GM18907 (cell line): ENCODE results near the gene FAM98B.
"Not testable (repeated sequence)": the region's sequence is repeated elsewhere in the genome, so short reads cannot be mapped to it uniquely, and the experiment has no call there.

Experiments used
- ATAC-seq: cut with Tn5 transposase; IDR thresholded peaks from one replicate; pipeline ENCODE4 v1.9.1; 2021; ENCODE audit warnings: mild to moderate bottlenecking, moderate library complexity; ENCODE audit not compliant: unreplicated experiment

The FAM98B gene

DNA sequence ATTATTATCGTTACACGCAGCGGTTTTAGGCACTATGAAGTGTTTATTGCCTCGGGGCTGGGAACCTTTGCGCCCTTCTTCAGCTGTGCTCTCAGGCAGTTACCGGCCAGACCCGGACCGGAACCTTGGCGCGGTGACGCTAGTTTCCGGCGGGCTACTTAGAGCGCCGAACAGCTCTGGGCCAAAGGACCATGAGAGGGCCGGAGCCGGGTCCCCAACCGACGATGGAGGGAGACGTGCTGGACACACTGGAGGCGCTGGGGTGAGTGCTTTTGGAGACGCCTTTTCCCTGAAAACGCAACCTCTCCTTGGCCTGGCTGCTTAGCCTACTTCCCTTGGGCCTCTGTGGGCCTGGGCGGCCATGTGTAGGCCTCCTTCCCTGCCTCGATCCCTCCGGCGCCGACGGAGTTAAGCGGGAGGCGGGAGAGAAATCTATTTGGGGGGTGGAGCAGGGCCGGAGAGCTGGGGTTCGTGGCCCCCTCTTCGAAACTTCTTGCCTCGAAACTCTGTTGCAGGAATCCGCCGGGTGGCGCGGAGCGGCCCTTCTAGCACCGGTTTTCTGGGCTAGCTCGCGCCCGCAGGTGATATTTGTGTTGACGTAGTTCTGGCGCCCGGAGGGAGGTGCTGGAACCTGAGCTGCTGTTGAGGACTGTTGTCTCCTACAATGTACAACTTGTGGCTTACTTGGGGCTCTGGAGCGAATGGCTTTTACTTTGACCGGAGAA is at the start of gene FAM98B:
Gene FAM98B, plus strand, starts transcription at position 157 of the 725 bp plus-strand sequence. Its CDS starts 35 bp downstream, at position 192.
- peak; percentile 92 for ATAC-seq

DNA sequence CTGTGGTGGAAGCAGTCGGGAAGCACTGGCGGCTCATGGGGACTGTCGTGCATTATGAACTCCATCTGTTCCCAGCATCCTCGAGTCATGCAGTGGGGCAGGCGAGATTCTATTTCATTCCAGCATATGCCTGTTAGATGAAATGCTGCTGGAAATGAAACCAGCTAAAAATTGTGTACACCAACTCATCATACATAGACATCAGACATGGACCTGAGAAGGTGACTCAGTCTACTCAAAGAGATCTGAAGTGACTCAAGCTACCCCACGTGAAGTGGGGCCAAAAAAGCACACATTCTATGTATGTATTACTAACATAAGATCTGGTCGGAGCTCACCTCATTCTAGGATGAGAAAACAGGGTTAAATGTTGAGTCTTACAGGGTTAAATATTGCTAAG is 47.5 kb upstream of the FAM98B start:
- no peak for ATAC-seq

DNA sequence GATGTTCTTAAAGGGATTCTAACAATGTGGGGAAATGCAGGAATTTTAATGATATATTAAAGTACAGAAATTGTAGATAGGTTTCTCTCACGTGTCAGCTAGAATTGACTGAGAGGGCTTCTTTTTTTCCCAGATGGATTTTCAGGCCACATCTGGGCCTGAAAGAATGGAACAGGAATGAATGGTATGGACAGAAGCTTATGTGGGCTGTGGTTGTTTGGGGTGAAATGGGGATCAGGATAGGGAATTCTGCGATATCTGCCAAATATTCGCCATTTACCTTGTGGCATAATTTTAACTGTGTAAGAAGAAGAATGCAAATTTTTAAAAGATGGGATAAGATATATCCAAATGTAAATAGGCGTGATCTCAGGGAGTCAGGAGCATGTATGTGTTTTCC is 45.4 kb upstream of the FAM98B start:
- ATAC-seq: no peak

DNA sequence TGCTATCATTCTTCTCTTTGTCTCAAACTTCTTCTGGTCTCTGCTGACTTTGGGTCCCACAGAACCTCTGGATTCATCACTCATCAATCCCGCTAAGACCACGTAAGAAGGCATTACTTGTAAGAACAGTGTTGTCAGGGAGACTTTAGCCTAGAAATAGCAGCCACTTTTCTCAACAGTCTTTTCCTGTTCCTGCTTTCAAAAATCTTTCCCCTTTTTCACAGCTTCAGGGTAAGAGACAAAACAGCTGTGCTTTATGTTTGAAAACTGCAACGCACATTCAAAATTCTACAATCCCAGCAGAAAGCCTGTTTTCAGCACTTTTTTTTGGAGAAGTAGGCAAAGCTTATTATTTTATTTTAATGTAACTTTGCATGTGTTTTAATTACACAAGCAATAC is 42.0 kb upstream of the FAM98B start:
- no peak for ATAC-seq

DNA sequence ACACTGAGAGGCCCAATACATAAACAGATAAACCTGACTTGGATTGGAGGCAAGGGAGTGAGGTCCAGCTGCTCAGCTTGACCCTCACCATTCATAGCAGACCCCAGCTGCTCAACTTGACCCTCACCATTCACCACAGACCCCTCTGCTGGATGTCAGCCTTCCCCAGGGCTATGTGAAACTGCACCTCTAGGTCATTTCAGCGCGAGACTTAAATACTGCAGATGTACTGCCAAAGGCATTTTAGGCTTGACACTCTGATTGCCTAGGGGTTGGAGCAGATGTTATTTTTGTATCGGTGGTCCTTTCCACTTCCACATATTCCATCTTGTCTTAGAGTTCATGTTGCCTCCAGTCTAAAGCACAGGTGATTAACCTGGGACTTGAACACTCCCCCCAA is 41.5 kb upstream of the FAM98B start:
- ATAC-seq: no peak

DNA sequence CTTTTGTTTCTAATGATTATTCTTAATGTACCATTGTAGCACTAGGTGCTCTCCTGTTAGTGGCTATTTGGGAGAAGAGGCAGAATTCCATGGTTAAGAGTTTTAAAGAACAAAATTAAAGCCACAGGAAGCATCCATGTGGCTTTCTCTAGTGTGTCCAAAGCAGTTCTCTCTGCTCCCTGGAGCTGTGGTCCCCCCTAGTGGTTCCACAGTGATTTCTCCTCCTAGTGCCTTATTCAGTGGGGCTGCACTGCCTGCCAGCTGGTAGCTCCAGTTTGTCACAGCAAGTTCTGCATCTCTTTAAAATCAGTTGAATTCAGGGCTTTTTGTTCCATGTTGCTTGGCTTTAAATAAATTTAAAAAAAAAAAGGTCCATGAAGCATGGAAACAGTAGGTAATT is 39.6 kb upstream of the FAM98B start:
- ATAC-seq: peak; percentile 48

DNA sequence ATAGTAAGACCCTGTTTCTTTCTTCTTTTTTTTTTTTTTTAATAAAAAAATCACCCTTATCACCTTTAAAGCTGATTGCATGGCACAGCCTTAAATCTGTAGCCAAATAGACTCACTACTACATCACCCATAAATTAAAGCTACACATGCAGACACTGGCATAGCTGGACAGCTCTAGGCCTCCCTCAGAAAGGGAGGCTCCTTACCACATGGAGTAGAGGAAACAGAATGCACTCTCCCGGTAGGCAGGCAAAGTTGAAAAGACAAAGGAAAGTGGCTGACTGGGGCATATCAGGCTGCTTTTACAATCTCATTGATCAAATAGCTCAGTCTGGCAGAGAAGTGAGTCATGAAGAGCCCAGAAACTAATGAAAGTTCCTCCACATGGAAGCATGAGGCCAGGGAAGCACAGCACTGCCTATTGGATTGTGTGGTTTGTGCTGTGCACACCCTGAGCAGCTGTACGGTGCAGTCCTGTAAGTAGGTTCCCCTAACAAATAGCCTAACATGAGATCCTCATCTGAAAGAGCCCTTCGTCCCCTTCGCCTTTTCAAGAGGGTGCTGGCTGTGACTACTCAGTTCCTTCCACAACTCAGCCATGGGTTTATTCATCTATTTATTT is 32.7 kb upstream of the FAM98B start:
- no peak for ATAC-seq

DNA sequence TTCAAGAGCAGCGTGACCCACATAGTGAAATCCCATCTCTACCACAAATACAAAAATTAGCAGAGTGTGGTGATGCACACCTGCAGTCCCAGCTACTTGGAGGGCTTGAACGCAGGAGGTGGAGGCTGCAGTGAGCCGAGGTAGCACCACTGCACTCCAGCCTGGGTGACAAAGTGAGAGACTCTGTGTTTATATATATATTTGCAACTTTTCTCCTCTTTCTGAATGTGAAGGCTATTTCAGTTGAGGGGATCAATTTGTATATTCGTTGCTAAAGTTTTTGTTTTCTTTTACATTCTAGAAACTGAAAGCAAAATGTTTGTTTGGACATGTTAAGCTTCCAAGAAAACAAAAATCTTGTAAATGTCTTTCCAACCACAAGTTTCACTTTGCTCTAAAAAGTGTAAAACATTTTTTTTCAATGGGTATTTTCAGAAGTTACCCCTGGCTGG is 29.8 kb upstream of the FAM98B start:
- ATAC-seq: peak; percentile 68

DNA sequence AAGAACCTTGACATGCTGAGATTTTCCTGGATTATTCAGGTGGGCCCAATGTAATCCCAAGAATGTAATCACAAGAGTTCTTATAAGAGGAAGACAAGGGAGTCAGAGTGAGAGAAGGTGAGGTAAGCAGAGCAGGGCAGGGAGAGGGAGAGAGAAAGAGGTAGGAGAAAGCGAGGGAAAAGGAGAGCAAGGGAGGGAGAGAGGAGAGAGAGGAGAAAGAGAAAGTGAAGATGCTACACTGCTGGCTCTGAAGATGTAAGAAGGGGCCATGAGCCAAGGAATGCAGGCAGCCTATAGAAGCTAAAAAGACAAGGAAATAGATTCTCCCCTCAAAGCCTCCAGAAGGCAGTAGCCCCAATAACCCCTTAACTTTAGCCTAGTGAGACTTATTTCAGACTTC is 28.7 kb upstream of the FAM98B start:
- ATAC-seq: no peak

DNA sequence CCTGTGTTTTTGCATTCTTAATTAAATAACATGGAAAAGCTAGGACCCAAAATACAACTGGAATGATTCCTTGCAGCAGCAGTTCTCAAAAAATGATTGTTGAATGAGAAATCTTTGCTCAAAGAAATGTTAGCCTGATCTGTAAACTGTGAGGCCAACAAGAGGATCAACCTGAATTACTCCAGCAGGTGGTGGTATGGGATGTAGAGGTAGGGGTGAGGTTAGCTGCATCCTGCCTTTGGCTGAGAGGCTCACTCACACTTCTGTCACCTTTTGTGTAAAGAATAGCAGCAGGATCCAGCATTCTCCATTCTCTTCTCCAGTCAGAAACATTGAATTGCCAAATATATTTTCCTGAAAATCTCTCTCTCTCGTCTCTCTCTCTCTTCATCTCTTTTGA is 26.5 kb upstream of the FAM98B start:
- ATAC-seq: no peak

DNA sequence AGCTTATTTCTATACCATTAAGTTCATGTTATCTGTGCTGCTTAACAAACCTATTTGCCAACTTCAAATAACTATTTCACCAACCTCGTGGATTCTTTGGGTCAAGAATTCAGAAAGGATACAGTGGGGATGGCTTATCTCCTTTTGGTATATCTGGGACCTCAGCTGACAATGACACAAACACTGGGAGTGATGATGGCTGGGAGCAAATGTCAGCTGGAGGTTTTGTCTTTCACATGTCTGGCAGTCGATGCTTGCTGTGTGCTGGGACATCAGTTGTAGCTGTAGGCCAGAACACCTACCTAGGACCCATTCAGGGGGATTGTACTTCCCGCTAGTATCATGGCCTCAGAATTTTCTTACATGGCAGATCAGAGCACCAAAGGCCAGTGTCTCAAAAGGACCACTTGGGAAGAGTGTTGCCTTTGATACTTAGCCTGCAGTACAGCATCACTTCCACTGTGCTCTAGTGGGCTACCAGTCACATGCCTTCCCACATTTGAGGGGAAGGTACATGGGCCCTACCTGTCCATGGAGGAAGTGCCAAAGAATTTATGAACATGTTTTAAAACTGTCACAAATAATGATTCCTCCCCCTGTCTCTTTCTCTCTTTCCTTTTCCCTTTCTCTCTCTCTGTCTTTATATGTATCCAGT is 23.7 kb upstream of the FAM98B start:
- no peak for ATAC-seq

DNA sequence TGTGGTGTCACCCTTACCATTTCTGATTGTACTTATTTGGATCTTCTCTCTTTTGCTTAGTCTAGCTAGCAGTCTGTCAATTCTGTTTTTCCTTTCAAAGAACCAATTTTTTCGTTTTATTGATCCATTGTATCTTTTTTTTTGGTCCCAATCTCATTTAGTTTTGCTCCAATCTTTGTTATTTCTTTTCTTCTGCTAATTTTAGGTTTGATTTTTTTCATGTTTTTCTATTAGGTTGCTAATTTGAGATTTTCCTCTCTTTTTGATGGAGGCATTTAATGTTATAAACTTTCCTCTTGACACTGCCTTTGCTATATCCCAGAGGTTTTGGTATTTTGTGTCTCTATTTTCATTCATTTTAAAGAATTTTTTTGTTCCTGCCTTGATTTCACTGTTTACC is 16.9 kb upstream of the FAM98B start:
- no peak for ATAC-seq

DNA sequence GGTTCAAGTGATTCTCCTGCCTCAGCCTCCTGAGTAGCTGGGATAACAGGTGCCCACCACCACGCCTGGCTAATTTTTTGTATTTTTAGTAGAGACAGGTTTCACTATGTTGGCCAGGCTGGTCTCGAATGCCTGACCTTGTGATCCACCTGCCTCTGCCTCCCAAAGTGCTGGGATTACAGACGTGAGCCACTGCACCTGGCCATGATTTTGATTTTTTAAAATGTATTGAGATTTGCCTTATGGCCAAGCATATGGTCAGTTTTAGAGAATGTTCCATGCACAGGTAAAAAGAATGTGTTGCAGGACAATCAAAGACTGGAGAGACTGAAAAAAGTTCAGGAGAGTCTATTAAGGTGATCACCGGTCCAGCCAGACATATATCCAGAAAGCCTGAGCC is 16.3 kb upstream of the FAM98B start:
- ATAC-seq: not testable (repeated sequence)

DNA sequence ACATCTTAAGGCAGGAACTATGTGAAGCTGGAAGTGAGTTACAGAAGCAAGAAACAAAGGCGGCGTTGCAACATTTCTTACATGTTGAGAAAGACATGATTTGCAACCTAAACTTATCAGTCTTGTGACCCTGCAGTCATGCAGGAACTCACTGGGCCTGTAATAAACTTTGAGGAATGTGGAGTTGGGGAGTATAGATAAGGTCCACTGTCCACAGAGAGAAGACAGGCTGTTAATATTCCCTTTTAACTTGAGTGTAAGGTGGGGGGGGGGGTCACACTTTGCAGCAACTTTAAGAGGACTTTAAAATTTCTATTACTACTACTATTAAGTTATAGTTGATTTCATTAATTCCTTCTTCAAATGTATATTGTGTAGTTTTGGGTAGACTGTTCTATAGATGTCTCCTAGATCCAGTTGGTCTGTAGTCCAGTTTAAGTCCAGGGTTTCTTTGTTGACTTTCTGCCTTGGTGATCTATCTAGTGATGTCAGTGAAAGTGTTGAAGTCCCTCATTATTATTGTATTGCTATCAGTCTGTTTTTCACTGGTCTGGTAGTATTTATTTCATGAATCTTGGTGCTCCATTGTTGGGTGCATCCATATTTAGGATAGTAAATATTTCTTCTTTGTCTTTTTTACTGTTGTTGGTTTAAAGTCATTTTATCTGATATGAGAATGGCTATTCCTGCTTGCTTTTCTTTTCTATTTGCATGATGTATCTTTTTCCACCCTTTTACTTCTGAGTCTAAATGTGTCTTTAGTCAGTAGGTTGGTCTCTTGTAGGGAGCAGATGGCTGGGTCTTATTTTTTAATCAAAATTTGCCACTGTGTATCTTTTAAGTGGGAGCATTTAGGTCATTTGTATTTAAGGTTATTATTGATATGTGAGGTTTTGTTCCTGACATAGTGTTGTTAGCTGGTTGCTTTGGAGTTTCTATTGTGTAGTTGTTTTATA is 15.6 kb upstream of the FAM98B start:
- ATAC-seq: no peak

DNA sequence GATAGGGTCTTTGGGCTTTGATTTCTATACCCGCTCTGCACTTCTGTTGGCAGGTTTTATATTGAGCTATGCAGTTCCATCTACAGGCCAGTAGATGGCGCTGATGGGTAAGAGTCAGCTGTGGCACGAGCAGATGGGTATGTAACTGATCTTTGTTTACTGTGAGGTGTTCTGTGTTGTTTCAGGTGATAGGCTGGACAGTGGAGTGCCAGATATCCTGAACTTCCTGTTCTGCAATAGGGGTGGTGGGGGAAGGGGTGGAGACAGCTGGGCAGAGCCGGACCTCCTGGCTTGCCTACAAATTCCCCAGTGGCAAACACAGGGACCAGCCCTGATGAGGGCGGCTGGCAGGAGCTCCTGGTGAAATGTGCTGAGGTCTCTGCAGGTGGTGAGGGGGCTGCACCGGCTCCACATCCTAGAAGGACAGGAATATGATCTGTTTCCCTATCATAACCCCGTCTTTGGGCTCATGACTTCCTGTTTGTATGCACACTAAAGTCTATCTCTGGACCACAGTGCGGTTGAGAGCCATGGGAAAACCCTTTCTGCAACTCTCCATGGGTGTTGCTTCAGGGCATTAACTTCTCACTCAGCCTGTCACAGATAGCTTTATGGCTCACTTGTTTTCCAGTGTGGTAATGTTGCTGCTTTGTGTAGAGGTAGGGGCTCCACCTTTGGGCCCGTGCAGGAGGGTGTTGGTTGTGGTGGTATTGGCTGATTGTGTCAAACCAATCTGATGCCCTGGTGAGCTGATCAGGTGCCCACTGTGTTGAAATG is 13.4 kb upstream of the FAM98B start:
- ATAC-seq: peak; percentile 81

DNA sequence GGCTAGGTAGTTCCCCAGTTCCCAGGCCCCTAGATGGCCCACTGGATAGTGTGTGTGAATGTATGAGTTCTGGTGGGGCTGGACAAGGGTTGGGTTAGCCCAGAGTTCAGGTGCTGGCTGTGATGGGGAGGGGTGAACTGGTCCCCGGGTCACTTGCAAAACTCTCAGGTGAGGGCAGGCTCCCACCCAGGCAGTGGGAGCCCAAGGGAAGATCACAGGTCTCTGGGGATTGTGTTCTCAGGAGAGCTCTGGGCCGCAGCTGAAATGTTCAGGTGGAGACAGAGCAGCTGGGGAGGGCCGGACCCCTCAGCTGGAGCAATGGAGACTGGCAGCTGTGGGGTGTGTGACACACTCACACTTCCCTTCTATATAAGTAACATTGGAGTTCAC is 12.8 kb upstream of the FAM98B start:
- no peak for ATAC-seq

DNA sequence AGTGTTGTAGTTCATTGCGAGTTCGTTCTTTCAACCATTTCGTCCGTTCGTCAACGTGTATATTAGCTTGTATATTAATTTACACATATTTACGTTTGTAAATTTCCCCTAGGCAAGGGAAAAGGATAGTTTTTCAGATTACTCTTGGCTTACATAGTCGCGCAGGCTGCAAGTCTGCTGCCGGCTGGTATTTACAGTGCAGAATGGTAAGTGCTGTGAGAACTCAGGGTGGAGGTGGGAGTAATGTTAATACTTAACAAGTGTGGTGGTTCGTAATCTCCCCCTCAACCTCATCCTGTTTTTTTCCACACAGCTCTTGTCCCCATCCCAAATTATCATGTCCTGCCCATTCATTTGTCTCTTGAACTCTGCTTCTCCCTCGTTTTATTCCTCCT is 766 bp downstream of the FAM98B start:
- peak; percentile 27 for ATAC-seq

DNA sequence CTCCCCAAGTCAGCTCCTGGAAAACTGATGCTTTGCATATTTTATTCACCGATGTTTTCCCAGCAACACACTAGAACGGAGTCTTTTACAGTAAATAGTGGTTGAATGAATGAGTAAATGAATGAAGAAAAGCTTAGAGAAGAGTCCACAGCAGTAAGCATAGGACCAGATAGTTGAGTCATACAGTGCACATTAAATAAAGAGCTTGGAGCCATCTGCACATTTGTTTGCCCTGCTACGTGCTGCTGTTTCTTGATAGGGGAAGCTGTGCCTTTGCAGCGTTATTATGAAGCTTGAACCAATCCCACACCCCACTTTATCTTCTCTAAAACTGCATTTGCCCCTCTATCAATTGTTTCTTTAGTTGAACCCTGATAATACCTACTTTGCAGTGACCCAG is 1.2 kb downstream of the FAM98B start:
- ATAC-seq: no peak

DNA sequence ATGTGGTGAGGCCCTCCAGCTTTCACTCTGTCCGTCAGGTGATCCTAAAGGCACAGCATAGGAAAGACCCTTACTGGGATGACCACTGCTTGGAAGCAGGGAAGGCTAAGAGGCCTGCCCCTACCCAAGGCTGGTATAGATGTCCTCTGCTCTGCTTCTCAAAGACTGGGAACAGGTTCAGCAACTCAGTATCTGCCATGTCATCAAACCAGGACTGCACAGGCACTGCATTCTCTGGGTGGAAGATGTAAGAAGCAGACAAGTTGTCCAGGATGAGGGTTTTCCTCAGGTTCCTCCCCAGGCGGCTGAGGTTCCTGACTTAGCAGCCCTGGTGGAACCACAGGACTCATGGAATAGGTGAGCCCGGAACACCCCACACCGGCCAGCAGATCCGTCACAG is 4.7 kb downstream of the FAM98B start:
- no peak for ATAC-seq

DNA sequence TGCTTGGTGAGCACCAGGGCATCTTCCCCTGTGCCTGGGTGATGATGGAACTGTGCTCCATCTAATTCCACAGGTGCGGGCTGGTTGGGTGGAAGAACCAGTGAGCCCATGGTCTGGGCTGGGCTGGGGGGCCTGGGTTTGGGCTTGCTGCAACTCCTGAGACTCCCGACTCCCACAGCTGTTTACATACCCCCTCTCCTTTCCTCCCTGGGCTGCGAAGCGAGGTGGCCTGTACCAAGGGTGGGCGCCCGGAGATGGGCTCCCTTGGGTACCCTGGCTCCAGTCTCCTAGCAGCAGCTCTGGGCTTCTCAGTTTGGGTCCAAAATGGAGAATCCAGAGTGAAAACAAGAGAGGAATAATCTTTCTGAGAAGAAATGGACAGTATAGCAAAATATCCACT is 5.6 kb downstream of the FAM98B start:
- ATAC-seq: no peak
